ENCODE measurements around the gene EPN2.

Gene EPN2

DNA sequence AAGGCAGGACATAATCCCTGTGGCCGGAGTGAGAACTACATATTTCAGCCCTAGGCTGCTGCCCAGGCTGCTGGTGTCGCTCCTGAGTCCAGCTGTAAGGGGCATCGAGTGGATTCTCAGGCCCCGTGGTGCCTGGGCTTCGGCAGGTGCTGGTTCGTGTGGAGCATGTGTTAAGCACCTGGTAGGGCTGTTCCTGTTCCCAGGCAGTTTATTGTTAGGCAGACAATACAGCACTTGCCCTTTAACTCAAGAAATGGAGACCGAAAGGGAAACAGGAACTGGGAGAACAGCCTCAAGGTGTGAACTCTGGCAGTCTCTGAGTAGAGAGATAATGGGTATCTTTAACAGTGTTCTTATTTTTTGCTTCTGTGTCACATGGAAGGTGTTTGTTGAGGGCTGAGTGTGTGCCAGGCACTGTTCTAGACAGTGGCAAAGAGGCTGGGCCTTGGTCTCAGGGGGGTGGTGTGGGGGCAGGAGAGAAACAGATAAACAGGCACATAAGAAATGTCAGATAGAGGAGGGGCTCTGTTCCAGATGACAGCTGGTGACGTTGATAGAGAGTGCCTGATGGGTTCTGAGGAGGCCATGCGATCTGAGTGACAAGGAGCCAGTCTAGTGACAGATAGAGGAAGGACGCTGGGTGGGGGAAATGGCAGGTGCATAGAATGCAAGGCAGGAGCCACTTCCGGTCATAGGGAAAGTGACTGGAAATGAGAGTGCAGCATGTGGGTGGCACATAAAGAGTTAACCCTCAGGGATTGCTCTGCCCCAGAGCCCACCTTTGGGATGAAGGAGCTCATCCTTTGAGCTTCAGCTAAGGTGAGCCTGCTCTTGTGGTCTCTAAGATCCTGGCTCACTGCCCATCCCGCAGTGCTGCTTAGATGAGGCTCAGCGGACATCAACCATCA lies 33.8 kb downstream of the EPN2 start:
- no peak for TF ChIP-seq GATA2 (IDR thresholded peaks at IDR 0.05; ENCODE audit: low read depth, low read length)
- TF ChIP-seq GATA3 (IDR thresholded peaks at IDR 0.05; ENCODE audit: low read depth, low read length): no peak

DNA sequence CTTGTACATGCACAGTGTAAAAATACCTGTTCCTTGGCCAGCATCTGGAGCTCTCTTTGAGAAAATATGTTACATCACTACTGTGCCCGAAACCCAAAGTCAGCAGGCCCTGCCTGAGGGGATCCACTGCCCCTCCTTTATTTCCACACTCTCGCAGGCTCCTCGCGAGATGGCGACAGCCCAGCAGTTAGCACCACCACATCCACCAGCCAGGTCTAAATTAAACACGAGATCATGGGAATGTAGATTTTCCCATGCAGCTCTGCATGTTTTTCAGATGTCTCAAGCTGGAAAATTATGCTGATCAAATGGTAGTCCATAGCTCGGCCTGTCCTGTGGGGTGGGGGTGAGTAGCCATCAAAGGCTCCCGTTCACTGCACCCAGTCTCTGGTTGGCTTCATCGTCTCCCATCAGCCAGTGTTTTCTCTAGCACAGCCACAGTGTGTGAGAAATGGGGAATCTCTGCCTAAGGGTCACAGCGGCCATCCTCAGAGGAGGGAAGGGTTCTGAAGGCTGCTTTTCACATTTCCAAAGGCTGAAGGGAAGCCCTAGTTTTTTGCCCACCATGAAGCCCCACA lies 34.7 kb downstream of the EPN2 start:
- TF ChIP-seq GATA2 (IDR thresholded peaks at IDR 0.05; ENCODE audit: low read depth, low read length) (no peak), GATA3 (IDR thresholded peaks at IDR 0.05; ENCODE audit: low read depth, low read length) (no peak)

DNA sequence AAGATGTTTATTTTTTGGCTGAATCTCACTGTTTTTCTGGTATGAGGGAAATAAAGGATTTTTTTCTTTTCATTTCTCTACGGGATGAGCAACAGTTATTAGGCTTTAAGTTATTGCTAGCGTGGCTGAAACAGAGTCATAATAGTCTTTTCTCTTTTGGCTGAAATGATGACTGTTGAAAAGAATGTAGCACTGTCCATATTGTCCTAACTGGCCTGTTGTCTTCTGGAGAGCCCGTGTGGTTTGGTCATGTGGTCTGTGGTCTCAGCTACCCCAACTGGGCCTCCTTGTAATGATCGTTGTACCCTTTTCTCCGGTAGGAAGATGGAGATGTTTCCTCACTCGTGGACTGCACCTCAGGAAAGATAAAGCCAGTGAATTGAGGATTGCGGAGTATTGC lies 36.6 kb downstream of the EPN2 start:
- TF ChIP-seq GATA3 (IDR thresholded peaks at IDR 0.05; ENCODE audit: low read depth, low read length) (no peak), GATA2 (IDR thresholded peaks at IDR 0.05; ENCODE audit: low read depth, low read length) (no peak)

- TF ChIP-seq GATA3 (IDR thresholded peaks at IDR 0.05; ENCODE audit: low read depth, low read length) (no peak), GATA2 (IDR thresholded peaks at IDR 0.05; ENCODE audit: low read depth, low read length) (no peak)
Measured at GRCh38 chr17:19274893-19275292, 37.7 kb downstream of the EPN2 start.

DNA sequence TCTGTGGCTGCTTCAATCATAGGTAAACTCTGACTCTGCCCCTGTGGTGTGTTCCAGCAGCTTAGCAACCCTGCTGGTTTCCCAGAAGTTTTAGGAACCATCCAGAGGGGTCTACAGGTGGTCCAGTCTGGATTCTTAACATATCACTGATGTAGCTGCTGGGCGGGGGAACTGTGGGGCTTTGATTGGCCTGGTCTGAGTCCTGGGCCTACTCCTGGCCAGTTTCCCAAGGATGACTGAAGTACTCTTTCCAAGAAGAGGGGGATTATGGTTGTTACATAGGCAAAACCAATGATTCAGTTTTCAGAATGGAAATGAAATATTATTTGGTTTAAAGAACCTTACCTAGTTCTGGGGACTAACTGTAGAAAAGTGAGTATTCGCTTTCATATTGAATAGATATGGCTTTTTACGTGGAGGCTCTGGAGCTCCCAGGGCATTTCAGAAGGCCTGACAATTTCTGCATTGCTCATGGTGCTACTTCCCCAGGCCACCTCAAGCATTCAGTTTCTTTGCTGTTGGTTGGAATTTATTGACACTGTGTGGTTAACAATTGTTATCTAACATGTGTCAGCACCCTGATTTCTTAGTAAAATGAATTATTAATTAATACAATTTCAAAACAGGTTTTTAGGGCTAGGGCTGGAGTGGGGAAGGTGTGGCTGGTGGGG lies 38.4 kb downstream of the EPN2 start:
- TF ChIP-seq GATA2 (IDR thresholded peaks at IDR 0.05; ENCODE audit: low read depth, low read length): no peak
- TF ChIP-seq GATA3 (IDR thresholded peaks at IDR 0.05; ENCODE audit: low read depth, low read length): no peak

DNA sequence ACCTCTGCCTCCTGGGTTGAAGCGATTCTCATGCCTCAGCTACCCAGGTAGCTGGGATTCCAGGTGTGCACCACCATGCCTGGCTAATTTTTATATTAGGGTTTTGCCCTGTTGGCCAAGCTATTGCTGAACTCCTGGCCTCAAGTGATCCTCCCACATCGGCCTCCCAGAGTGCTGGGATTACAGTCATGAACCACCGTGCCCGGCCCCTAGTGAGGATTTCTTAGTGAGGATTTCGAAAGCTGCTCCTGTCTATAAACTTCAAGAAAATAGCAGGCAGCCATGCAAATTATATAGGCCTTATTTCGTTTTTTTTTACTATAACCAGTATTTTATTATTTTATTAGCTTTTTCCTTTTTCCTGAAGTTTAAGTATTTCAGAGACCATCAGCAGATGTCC lies 41.6 kb downstream of the EPN2 start:
- TF ChIP-seq GATA3 (IDR thresholded peaks at IDR 0.05; ENCODE audit: low read depth, low read length) (no peak), GATA2 (IDR thresholded peaks at IDR 0.05; ENCODE audit: low read depth, low read length) (no peak)

DNA sequence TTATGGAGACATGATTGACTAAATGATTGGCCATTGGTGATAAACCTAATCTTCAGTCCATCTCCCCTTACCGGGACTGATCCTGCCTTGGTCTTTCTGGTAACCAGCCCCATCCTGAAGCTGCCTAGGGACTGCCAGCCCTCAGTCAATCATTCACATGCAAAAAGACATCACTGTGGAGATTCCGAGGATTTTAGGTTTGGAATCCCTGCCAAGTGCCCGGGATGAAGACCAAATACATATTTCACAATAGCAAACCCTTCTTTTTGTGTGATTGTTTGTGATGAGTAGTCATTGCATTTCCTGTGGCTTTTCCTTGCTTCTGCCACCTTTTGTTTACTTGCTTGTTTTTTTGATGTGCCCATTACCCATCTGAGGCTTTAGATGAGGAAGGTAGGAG lies 44.0 kb downstream of the EPN2 start:
- no peak for TF ChIP-seq GATA3 (IDR thresholded peaks at IDR 0.05; ENCODE audit: low read depth, low read length)
- TF ChIP-seq GATA2 (IDR thresholded peaks at IDR 0.05; ENCODE audit: low read depth, low read length): no peak

DNA sequence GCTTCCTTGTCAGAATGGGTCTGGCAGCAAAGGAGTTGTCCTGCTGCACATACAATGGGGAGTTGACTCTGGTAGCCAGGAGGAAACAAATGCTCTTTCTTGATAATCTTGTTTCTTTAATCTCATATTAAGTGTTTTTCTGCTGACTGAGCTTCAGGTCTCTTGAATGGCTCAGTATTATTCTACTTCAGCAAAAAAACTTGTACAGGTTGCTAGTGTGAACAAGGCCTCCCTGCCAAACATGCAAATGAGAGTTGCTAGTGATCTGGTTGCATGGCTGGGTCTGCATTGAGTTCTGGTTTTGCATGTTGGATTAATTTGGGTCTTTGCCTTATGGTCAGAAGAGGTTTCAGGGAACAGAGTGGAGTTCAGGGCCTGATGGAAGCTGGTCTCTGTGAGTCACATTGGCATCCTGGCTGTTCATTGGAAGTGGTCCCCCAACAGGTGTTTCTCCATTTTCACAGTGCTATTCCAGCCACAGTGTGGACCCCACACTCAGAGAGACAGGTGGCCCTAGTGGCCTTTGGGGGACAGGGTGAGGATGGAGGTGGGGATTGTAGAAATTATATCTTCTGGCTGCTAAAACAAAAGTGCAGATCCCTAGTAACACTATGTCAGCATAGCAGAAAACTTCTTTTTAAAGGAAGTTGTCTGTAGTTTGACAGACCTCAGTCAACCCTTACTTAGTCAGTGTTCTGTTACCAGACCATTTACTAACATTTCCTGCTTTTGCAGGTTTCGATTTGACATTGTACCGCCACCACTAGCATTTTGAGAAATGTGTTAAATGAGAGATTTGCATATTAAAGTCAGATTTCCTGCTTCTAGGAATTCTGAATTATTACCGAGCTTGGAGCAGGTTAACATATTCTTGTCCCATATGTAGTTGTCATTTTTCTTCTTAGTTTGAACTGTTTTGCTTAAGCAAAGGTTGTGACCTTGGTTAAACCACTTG lies 47.1 kb downstream of the EPN2 start:
- TF ChIP-seq GATA2 (IDR thresholded peaks at IDR 0.05; ENCODE audit: low read depth, low read length) (no peak), GATA3 (IDR thresholded peaks at IDR 0.05; ENCODE audit: low read depth, low read length) (no peak)

DNA sequence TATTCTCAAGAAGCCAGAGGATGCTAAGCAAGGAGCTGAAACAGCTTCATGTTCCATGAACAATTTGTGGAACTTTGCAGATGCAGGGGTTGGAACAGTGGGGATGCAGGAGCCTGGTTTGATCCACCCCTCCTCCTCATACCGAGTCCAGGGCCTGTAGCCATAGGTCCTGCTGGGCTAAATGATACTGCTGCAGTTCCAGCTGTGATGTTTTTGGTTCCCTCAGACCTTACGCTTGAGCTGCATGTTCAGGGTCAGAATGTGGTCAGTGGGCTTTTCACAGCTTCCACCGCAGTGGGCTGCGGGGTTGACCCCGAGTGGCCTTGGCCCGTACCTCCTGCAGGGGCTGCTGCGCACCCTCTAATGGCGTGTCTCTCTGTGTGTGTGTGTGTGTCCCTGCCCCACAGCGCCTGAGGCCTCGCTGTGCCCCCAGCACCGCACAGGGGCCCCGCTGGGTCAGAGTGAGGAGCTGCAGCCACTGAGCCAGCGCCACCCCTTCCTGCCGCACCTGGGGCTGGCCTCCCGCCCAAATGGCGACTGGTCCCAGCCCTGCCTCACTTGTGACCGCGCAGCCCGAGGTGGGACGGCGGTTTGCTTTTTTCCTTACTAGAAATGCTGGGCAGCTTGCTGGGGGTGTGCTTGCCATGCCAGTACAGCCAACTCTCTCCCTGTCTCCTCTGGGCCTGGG lies 48.2 kb downstream of the EPN2 start:
- no peak for TF ChIP-seq GATA2 (IDR thresholded peaks at IDR 0.05; ENCODE audit: low read depth, low read length)
- no peak for TF ChIP-seq GATA3 (IDR thresholded peaks at IDR 0.05; ENCODE audit: low read depth, low read length)

DNA sequence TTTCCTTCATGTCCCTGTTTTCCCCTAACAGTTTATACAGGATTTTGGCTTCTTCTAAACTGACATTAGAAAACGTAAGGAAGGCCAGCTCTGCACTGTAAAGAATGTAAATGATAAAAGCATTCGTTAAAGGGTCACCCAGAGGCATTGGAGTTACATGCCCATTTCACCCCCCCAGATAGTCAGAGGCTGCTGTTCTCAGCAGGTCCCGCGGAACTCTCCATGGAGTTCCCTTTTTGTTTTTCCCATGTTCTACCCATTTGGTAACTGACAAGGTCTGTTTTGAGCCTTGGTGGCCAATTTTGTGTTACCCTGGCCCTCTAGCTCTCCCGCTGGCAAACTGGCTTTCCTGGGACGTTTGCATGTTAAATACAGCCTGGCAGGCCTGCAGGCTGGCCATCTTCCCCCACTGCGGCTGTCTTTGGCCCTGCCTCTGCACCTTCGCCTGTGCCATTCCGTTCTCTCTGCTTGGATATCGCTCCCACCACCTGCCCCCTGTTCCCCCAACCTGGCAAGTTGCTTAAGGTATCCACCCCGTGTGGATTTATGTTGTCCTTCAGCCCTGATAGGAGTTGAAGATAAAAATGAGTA lies 49.7 kb downstream of the EPN2 start:
- no peak for TF ChIP-seq GATA2 (IDR thresholded peaks at IDR 0.05; ENCODE audit: low read depth, low read length)
- TF ChIP-seq GATA3 (IDR thresholded peaks at IDR 0.05; ENCODE audit: low read depth, low read length): no peak

DNA sequence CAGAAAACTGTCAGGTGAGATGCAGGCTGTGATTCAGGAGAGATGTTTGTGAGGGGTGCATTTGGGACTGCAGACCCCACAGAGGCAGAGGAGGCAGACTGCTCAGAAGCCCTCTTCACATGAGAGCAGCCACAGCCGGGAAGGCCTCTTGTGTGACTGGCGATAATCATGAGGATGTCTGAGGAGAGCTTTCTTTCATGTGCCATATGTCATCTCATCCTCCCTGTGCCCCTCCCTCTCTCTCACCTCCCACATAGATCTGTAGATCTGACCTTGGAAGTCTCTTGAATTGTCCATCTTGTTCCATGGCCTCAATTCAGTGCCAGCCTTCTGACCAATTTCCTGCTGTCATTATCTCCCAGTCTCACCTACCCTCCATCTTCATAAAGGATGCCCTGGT lies 50.5 kb downstream of the EPN2 start:
- TF ChIP-seq GATA2 (IDR thresholded peaks at IDR 0.05; ENCODE audit: low read depth, low read length): no peak
- no peak for TF ChIP-seq GATA3 (IDR thresholded peaks at IDR 0.05; ENCODE audit: low read depth, low read length)

DNA sequence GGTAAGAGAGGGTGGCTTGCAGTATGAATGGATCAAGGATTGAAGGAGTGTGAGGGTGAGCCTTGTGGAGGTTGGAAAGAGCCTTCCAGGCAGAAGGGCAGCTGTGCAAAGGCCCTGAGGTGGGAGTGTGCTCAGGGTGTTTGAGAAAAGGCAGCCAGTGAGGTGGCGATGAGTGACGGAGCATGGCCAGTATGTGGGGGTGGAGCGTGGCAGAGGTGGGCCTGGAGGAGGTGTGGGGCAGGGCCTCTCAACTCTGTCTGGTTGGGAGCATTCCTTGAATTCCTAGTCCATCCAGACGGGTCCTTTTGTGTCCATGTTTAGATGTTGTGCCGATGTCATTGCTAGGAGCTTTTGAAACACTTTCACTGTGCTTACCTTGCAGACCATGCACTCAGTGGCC lies 51.3 kb downstream of the EPN2 start:
- TF ChIP-seq GATA2 (IDR thresholded peaks at IDR 0.05; ENCODE audit: low read depth, low read length): no peak
- TF ChIP-seq GATA3 (IDR thresholded peaks at IDR 0.05; ENCODE audit: low read depth, low read length): no peak
